Kidney (tissue), 14 donors: ENCODE data around the gene PRKCQ. TPM values are rescaled to one million over a fixed set of nuclear protein-coding genes. Genes with fewer than 3 reads are reported as not detected.

Experiments
- DNase-seq, 5 donors: peaks; one replicate each; pipeline ENCODE4 v3.0.0-alpha.2; 2013 to 2020
- FAIRE-seq: peaks from 2 replicates; lab custom pipeline; 2012; peaks lifted over from hg19 to GRCh38; lab: Jason Lieb, UNC
- H3K27ac ChIP-seq, 2 donors: one replicate each; pipeline ENCODE4 v1.7.0; 2013; ENCODE audit warnings: low read depth in 2 of 2, low read length in 2 of 2, inconsistent platforms in 1 of 2
- H3K27me3 ChIP-seq: one replicate; pipeline ENCODE4 v1.7.1; 2013; ENCODE audit warnings: low read length, inconsistent platforms; ENCODE audit not compliant: control insufficient read depth, insufficient read depth
- H3K36me3 ChIP-seq, 3 donors: one replicate each; pipeline versions ENCODE4 v1.7.0 to v1.7.1; 2013; ENCODE audit warnings: low read length in 3 of 3, control low read depth in 1 of 3, inconsistent platforms in 1 of 3; ENCODE audit not compliant: insufficient read depth in 3 of 3, control insufficient read depth in 2 of 3
- H3K4me1 ChIP-seq, 3 donors: one replicate each; pipeline versions ENCODE4 v1.7.0 to v1.7.1; 2013; ENCODE audit warnings: low read length in 3 of 3, inconsistent platforms in 1 of 3, low read depth in 1 of 3; ENCODE audit not compliant: control insufficient read depth in 2 of 3, insufficient read depth in 2 of 3
- H3K4me3 ChIP-seq, 3 donors: one replicate each; pipeline versions ENCODE4 v1.7.0 to v1.8.1; 2013; ENCODE audit warnings: low read length in 3 of 3, control low read depth in 1 of 3, inconsistent platforms in 1 of 3
- H3K9ac ChIP-seq, 3 donors: one replicate each; pipeline versions ENCODE4 v1.7.0 to v1.7.1; 2013; ENCODE audit warnings: low read length in 3 of 3, control low read depth in 1 of 3, inconsistent platforms in 1 of 3
- H3K9me3 ChIP-seq, 3 donors: one replicate each; pipeline versions ENCODE4 v1.7.0 to v1.7.1; 2013; ENCODE audit warnings: low read length in 3 of 3, control low read depth in 1 of 3, inconsistent platforms in 1 of 3; ENCODE audit not compliant: control insufficient read depth in 2 of 3, insufficient read depth in 1 of 3
- CTCF ChIP-seq: IDR thresholded peaks from 3 replicates; pipeline ENCODE4 v1.5.1; 2012; ENCODE audit warnings: mild to moderate bottlenecking, moderate library complexity, borderline replicate concordance; ENCODE audit not compliant: insufficient read depth; ENCODE audit errors: extremely low read depth
- intact Hi-C: fragments of 100-400 bp; cut with DNase I; formaldehyde crosslinking; loops from one replicate; pipeline ENCODE4 v1.11.1; 2022
- polyA plus RNA-seq: library from polyadenylated mRNA; stranded (reverse); fragments of 350-450 nt; fragmentation: Illumina TruSeq; extraction: RNeasy Lipid Tissue Mini Kit (QIAGEN cat#74804); gene quantifications from one replicate; pipeline ENCODE4 v1.2.3, GENCODE V29; 2014; ENCODE audit warnings: low read depth, low replicate concordance; ENCODE audit not compliant: insufficient read depth
- total RNA-seq: library from RNA; stranded (reverse); fragmentation: NEBNext Ultra II Directional; extraction: Animal tissue kit (Norgen Biotek cat#: 25700); gene quantifications from one replicate; pipeline ENCODE4 v1.2.1, GENCODE V29; 2021
- donor health status: control.
- donor health status: control.
- donor health status: control.
- donor health status: control.
- donor health status: control.
- donor health status: DM: yes; HTN: yes; CAD: no.
- donor health status: Normal renal cell carcinoma (clear cell type).

Gene PRKCQ
- total and polyA plus RNA-seq, 2 donors from 2014 or later, result 6.1 to 17.5 TPM

DNA sequence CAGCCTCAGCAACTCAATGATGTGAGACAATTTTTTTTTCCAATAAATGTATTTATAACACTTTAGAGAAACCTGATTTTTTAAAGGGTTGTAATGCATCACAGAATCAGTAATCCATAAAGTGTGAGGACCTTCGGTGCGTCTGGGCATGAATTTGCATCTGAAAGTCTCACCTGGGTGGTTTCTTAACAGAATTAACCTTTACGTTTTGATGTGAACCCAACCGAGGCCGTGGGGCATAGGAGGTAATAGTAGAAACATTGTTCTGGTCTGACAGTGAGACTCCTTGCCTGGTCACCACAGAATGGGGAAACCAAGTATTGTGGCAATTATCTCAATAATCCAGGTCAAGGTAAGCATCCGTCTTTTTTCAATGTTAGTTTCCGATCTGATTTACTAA, 114.6 kb downstream of the PRKCQ start:
- no peak for TF ChIP-seq CTCF
- Histone ChIP-seq H3K9ac (no peak overlapping the region), H3K27ac (peak overlapping the region; percentile 59 to 72), H3K27me3 (no peaks in the 10 kb centered on the region), H3K4me1 (peaks cover 6 to 8% (median 7%) of the 10 kb centered on the region in 3 donors), H3K4me3 (peak overlapping the region in 1 of 3 donors; percentile 26), H3K36me3 (no peaks in the 10 kb centered on the region), H3K9me3 (peaks cover 0 to 2% (median 0%) of the 10 kb centered on the region in 3 donors)
- FAIRE-seq (no peak), DNase-seq (peak in 4 of 5 donors; percentile 43 to 79 (median 59))
- intact Hi-C loops, result no loop called here

- DNase-seq (peak; percentile 54 to 86 (median 69)), FAIRE-seq (no peak)
- intact Hi-C loops, result no loop called here
- Histone ChIP-seq H3K4me1 (peaks cover 6 to 8% (median 7%) of the 10 kb centered on the region in 3 donors), H3K4me3 (no peak overlapping the region), H3K9ac (no peak overlapping the region), H3K27me3 (no peaks in the 10 kb centered on the region), H3K9me3 (peaks cover 0 to 2% (median 0%) of the 10 kb centered on the region in 3 donors), H3K36me3 (no peaks in the 10 kb centered on the region), H3K27ac (peak overlapping the region; percentile 11 to 72)
- no peak for TF ChIP-seq CTCF
These were observed 115.1 kb downstream of the PRKCQ start for GRCh38 chr10:6464862-6465430.

- no peak for TF ChIP-seq CTCF
- no peak overlapping the region for H3K4me3 ChIP-seq
- DNase-seq, result no peak
These were observed 116.7 kb downstream of the PRKCQ start for GRCh38 chr10:6463366-6463765.

GRCh38 chr10:6461961-6462360, 118.1 kb downstream of the PRKCQ start:
- peaks cover 0 to 2% (median 0%) of the 10 kb centered on the region in 3 donors for H3K9me3 ChIP-seq
- intact Hi-C loops, result no loop called here
- H3K4me1 ChIP-seq, result peaks cover 3 to 8% (median 7%) of the 10 kb centered on the region in 3 donors
- TF ChIP-seq CTCF, result no peak
- FAIRE-seq (no peak), DNase-seq (peak in 1 of 5 donors; percentile 55)
- no peak overlapping the region for H3K4me3 ChIP-seq
- H3K9ac ChIP-seq, result no peak overlapping the region
- no peaks in the 10 kb centered on the region for H3K36me3 ChIP-seq
- no peak overlapping the region for H3K27ac ChIP-seq
- H3K27me3 ChIP-seq, result no peaks in the 10 kb centered on the region

More at GRCh38 chr10:6463366-6463765, 116.7 kb downstream of the PRKCQ start:
- Histone ChIP-seq H3K27me3 (no peaks in the 10 kb centered on the region), H3K9me3 (peaks cover 0 to 2% (median 0%) of the 10 kb centered on the region in 3 donors), H3K9ac (no peak overlapping the region), H3K27ac (no peak overlapping the region), H3K36me3 (no peaks in the 10 kb centered on the region), H3K4me1 (peaks cover 6 to 8% (median 7%) of the 10 kb centered on the region in 3 donors)
- intact Hi-C loops, result no loop called here
- no peak for FAIRE-seq
